HepG2 (cell line): ENCODE measurements around the gene PPP1R13B. TPM values are rescaled to one million over a fixed set of nuclear protein-coding genes. Genes with fewer than 3 reads are reported as not detected.

Experiments used
- ATF7 ChIP-seq, 2 experiments: fragments of 450-650 bp in 1 of 2; sonication (generic) in 1 of 2; formaldehyde crosslinking in 1 of 2; IDR thresholded peaks; 2 replicates each; pipeline versions ENCODE4 v1.4.0 to v1.6.1; 2016 to 2020; ENCODE audit warnings: antibody characterized with exemption in 1 of 2, mild to moderate bottlenecking in 1 of 2, missing genetic modification reagents in 1 of 2
- CBX2 ChIP-seq, 2 experiments: fragments of 200-600 bp in 1 of 2; sonication (generic); formaldehyde crosslinking in 1 of 2; IDR thresholded peaks; 2 replicates each; pipeline versions ENCODE4 v1.7.0 to v1.8.1; 2018 to 2022; ENCODE audit warnings: low read depth in 2 of 2, low read length in 1 of 2, mild to moderate bottlenecking in 1 of 2, missing genetic modification reagents in 1 of 2
- ETS1 ChIP-seq: sonication (generic); formaldehyde crosslinking; IDR thresholded peaks from 2 replicates; pipeline ENCODE4 v1.4.0; 2020; ENCODE audit warnings: missing genetic modification reagents
- GTF2F1 ChIP-seq: fragments of 150-350 bp; IDR thresholded peaks from 2 replicates; pipeline ENCODE4 v1.6.1; 2014; ENCODE audit warnings: low read length
- HDAC1 ChIP-seq: sonication (generic); formaldehyde crosslinking; IDR thresholded peaks from 2 replicates; pipeline ENCODE4 v1.5.1; 2020; ENCODE audit warnings: mild to moderate bottlenecking, missing genetic modification reagents
- HNF4G ChIP-seq, 2 experiments: sonication (generic) in 1 of 2; formaldehyde crosslinking in 1 of 2; IDR thresholded peaks; 2 replicates each; pipeline versions ENCODE4 v1.4.0 to v1.6.1; 2011 to 2020; ENCODE audit warnings: borderline replicate concordance in 2 of 2, low read depth in 2 of 2, mild to moderate bottlenecking in 2 of 2, low read length in 1 of 2, missing genetic modification reagents in 1 of 2, moderate library complexity in 1 of 2
- KLF11 ChIP-seq: IDR thresholded peaks from 2 replicates; pipeline ENCODE4 v1.6.1; 2016; ENCODE audit warnings: missing compliant biosample characterization
- MED13 ChIP-seq: sonication (generic); formaldehyde crosslinking; IDR thresholded peaks from 2 replicates; pipeline ENCODE4 v1.5.0; 2020; ENCODE audit warnings: missing genetic modification reagents
- MED8 ChIP-seq: sonication (generic); formaldehyde crosslinking; IDR thresholded peaks from 2 replicates; pipeline ENCODE4 v1.8.1; 2023; ENCODE audit warnings: mild to moderate bottlenecking, missing genetic modification reagents; ENCODE audit not compliant: insufficient replicate concordance
- MIER3 ChIP-seq: IDR thresholded peaks from 2 replicates; pipeline ENCODE4 v1.6.1; 2016; ENCODE audit warnings: missing compliant biosample characterization, borderline replicate concordance
- PBX3 ChIP-seq: sonication (generic); formaldehyde crosslinking; IDR thresholded peaks from 2 replicates; pipeline ENCODE4 v1.8.1; 2023; ENCODE audit warnings: missing genetic modification reagents, inconsistent platforms, borderline replicate concordance
- SNAI1 ChIP-seq: sonication (generic); formaldehyde crosslinking; IDR thresholded peaks from 2 replicates; pipeline ENCODE4 v1.5.0; 2020; ENCODE audit warnings: mild to moderate bottlenecking, missing genetic modification reagents, borderline replicate concordance
- STAT5B ChIP-seq: sonication (generic); formaldehyde crosslinking; IDR thresholded peaks from 2 replicates; pipeline ENCODE4 v1.4.0; 2020; ENCODE audit warnings: missing genetic modification reagents
- TEAD2 ChIP-seq: sonication (generic); formaldehyde crosslinking; IDR thresholded peaks from 2 replicates; pipeline ENCODE4 v1.9.0; 2021; ENCODE audit warnings: missing genetic modification reagents
- ZEB1 ChIP-seq: IDR thresholded peaks from 2 replicates; pipeline ENCODE4 v1.6.1; 2012; ENCODE audit warnings: mild to moderate bottlenecking, low read depth, inconsistent platforms; ENCODE audit not compliant: insufficient replicate concordance
- ZFP36L1 ChIP-seq: sonication (generic); formaldehyde crosslinking; IDR thresholded peaks from 2 replicates; pipeline ENCODE4 v1.8.0; 2022; ENCODE audit warnings: mild to moderate bottlenecking, missing genetic modification reagents, moderate library complexity
- ZMYM3 ChIP-seq: sonication (generic); formaldehyde crosslinking; IDR thresholded peaks from 2 replicates; pipeline ENCODE4 v1.5.1; 2020; ENCODE audit warnings: mild to moderate bottlenecking, missing genetic modification reagents
- ZNF124 ChIP-seq: sonication (generic); formaldehyde crosslinking; IDR thresholded peaks from 2 replicates; pipeline ENCODE4 v1.4.0; 2020; ENCODE audit warnings: missing genetic modification reagents
- ZNF350 ChIP-seq: sonication (generic); formaldehyde crosslinking; IDR thresholded peaks from 2 replicates; pipeline ENCODE4 v1.4.0; 2020; ENCODE audit warnings: mild to moderate bottlenecking, low read depth, missing genetic modification reagents, borderline replicate concordance
- ZNF556 ChIP-seq: sonication (generic); formaldehyde crosslinking; IDR thresholded peaks from 2 replicates; pipeline ENCODE4 v1.4.0; 2020; ENCODE audit warnings: mild to moderate bottlenecking, missing genetic modification reagents, borderline replicate concordance
- ZNF562 ChIP-seq: sonication (generic); formaldehyde crosslinking; IDR thresholded peaks from 2 replicates; pipeline ENCODE4 v1.8.0; 2022; ENCODE audit warnings: missing genetic modification reagents, borderline replicate concordance
- polyA plus RNA-seq, 8 experiments: library from polyadenylated mRNA; depleted of rRNA in 3 of 8; stranded (reverse) in 7 of 8; unstranded in 1 of 8; fragments of >200 nt; fragmentation: Illumina TruSeq in 4 of 8; extraction: Trizol in 4 of 8; gene quantifications; 2 replicates each; pipeline versions ENCODE4 v1.2.1 to v1.2.3, GENCODE V29; 2011 to 2016; ENCODE audit warnings: low read depth in 4 of 8, missing spikeins in 1 of 8, mixed read lengths in 1 of 8; ENCODE audit not compliant: insufficient read depth in 1 of 8
- total RNA-seq, 5 experiments: library from RNA; depleted of rRNA; stranded (reverse); fragments of >200 nt; fragmentation: Illumina TruSeq; extraction: Trizol; gene quantifications; 2 replicates each; pipeline ENCODE4 v1.2.3, GENCODE V29; 2016; ENCODE audit warnings: low read depth in 1 of 5
- TF ChIP-seq, protein P1 (sequence below): sonication (generic); IDR thresholded peaks from 2 replicates; pipeline ENCODE4 v1.6.1; 2016; ENCODE audit warnings: low read depth, borderline replicate concordance
- TF ChIP-seq, protein P2 (sequence below): fragments of 450-650 bp; IDR thresholded peaks from 2 replicates; pipeline ENCODE4 v1.6.1; 2016

PPP1R13B gene
- total and polyA plus RNA-seq, 2 of the 13 experiments (the other 11 are each of a cell fraction or from before 2014, with no cell fraction given), result 4.6 to 9.4 TPM

GRCh38 chr14:103879570-103880347 lies 32.4 kb upstream of the PPP1R13B start (continued):
- TF ChIP-seq CBX2 (IDR thresholded peaks at IDR 0.05; ENCODE audit: low read depth, low read length) (no peak), CBX2 (CRISPR knock-in tag; IDR thresholded peaks at IDR 0.05; ENCODE audit: low read depth) (no peak), GTF2F1 (no peak), STAT5B (0 out of 2 replicates have a peak, but pooled peaks have one; percentile 17), KLF11 (CRISPR knock-in tag) (no peak; the same call in 1 of the 2 replicates), MED8 (CRISPR knock-in tag) (peak; percentile 65), MED13 (CRISPR knock-in tag) (peak; percentile 88; the same call in 1 of the 2 replicates), MIER3 (CRISPR knock-in tag) (peak; percentile 60; the same call in 1 of the 2 replicates), HDAC1 (peak; percentile 91), ETS1 (CRISPR knock-in tag) (no peak), ZFP36L1 (CRISPR knock-in tag) (no peak), ZNF556 (CRISPR knock-in tag) (peak; percentile 85; the same call in 1 of the 2 replicates), ATF7 (IDR thresholded peaks at IDR 0.05) (no peak), ATF7 (CRISPR knock-in tag; IDR thresholded peaks at IDR 0.05) (no peak), ZNF350 (peak; percentile 68; the same call in 1 of the 2 replicates), TEAD2 (CRISPR knock-in tag) (no peak), ZEB1 (peak; percentile 58), ZNF124 (CRISPR knock-in tag) (peak; percentile 45; the same call in 1 of the 2 replicates), ZNF562 (CRISPR knock-in tag) (no peak), PBX3 (no peak), ZMYM3 (CRISPR knock-in tag) (peak; percentile 98), SNAI1 (0 out of 2 replicates have a peak, but pooled peaks have one; percentile 27), HNF4G (IDR thresholded peaks at IDR 0.05; ENCODE audit: borderline replicate concordance, low read depth, low read length) (peak; percentile 71), HNF4G (CRISPR knock-in tag; IDR thresholded peaks at IDR 0.05; ENCODE audit: borderline replicate concordance, low read depth) (peak; percentile 65)
- TF ChIP-seq, protein P1, sequence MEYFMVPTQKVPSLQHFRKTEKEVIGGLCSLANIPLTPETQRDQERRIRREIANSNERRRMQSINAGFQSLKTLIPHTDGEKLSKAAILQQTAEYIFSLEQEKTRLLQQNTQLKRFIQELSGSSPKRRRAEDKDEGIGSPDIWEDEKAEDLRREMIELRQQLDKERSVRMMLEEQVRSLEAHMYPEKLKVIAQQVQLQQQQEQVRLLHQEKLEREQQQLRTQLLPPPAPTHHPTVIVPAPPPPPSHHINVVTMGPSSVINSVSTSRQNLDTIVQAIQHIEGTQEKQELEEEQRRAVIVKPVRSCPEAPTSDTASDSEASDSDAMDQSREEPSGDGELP, result peak; percentile 58; the same call in 1 of the 2 replicates
- TF ChIP-seq, protein P2, sequence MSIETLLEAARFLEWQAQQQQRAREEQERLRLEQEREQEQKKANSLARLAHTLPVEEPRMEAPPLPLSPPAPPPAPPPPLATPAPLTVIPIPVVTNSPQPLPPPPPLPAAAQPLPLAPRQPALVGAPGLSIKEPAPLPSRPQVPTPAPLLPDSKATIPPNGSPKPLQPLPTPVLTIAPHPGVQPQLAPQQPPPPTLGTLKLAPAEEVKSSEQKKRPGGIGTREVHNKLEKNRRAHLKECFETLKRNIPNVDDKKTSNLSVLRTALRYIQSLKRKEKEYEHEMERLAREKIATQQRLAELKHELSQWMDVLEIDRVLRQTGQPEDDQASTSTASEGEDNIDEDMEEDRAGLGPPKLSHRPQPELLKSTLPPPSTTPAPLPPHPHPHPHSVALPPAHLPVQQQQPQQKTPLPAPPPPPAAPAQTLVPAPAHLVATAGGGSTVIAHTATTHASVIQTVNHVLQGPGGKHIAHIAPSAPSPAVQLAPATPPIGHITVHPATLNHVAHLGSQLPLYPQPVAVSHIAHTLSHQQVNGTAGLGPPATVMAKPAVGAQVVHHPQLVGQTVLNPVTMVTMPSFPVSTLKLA, result no peak
